ENCODE results near the gene LHX2. TPM values are rescaled to one million over a fixed set of nuclear protein-coding genes. Genes with fewer than 3 reads are reported as not detected.

Gene LHX2
- polyA plus RNA-seq, 1 of the 3 experiments (the other 2 are of a cell fraction): not detected

DNA sequence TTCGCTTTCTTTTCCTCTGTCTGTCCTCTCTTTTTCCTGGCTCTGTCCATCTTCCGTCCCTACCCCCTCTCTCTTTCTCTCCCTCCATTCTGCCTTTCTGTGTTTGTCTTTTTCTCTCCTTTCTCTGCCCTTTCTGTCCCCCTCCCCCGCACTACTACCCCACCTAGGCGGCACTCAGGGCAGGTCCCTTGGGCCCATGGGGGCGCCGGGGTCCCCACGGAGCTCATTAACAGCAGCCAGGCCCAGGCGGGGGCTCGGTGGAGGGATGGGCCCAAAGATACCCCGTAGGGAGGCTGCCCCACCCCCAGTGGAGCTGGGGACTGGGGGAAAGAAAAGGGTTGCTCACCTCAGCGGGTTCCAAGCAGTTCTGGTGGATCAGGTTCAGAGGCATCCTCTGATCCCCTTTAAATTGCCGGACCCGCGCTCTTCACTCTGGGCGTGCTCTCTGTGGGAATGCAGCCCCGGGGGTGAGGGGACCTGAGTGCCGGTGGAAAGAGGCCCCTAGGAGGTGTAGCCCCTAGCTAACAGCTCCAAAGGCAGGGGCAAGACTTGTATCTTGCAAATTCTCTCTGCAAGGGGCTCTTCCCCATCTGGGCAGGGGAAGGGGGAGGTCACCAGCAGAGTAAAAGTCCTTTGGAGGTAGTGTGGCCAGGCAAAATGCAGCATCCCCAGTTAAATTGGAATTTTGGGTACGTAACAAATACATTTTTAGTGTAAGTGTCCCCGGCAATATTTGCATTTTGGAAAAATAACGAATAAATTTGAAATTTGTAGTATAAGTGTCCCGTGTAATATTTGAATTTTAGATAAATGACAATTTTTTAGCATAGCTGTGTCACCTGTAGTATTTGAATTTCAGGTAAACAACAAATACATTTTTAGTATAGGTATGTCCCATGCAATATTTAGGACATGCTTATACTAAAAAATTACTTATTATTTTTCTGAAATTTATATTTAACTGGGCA is 7.4 kb downstream of the LHX2 start:
- H2AFZ ChIP-seq (ENCODE audit: low read depth): no peak overlapping the region
- H4K20me1 ChIP-seq (ENCODE audit: insufficient read depth): peaks cover 17% of the 10 kb centered on the region; the same call in 1 of the 2 replicates
- DNase-seq: peak; percentile 52
- no peaks in the 10 kb centered on the region for H3K36me3 ChIP-seq (replicated peaks in 1 of 2; ENCODE audit: control insufficient read depth in 1 of 2, insufficient read depth in 2 of 2, low read length in 1 of 2)
- no peaks in the 10 kb centered on the region for H3K9me3 ChIP-seq
- peak overlapping the region; percentile 50; the same call in 1 of the 2 replicates for H3K4me2 ChIP-seq
- CTCF ChIA-PET: interaction anchor here (0.9 to 12.0 kb wide), 3 partner anchors 14 to 57 kb away, joined by 3 to 89 read pairs (median 5); no protein-coding TSS in a partner anchor
- H3K4me3 ChIP-seq (ENCODE audit: low read depth in 2 of 2, low read length in 1 of 2): no peak overlapping the region
- no peak overlapping the region for H3K9ac ChIP-seq
- no peaks in the 10 kb centered on the region for H3K9me2 ChIP-seq
- POLR2A ChIA-PET: no interaction called here
- H3K79me2 ChIP-seq (ENCODE audit: insufficient read depth): no peaks in the 10 kb centered on the region
- no peaks in the 10 kb centered on the region for H3F3A ChIP-seq (replicated peaks; ENCODE audit: insufficient read depth)
- no peak for TF ChIP-seq FOXM1 (IDR thresholded peaks at IDR 0.05; ENCODE audit: low read depth)
- TF ChIP-seq EZH2phosphoT487 (IDR thresholded peaks at IDR 0.05; ENCODE audit: borderline replicate concordance, low read depth): peak; percentile 72; the same call in 1 of the 2 replicates
- no peaks in the 10 kb centered on the region; a peak in 1 of 4 replicates for H3K4me1 ChIP-seq (ENCODE audit: control insufficient read depth in 1 of 2, insufficient read depth in 2 of 2, low read depth in 1 of 2, low read length in 1 of 2)
- peaks cover 100% of the 10 kb centered on the region for H3K27me3 ChIP-seq (ENCODE audit: insufficient read depth)
- WGBS (ENCODE audit: low lambda C conversion rate): 19% methylated on average over 15 of the region's 21 CpGs
- H3K27ac ChIP-seq (ENCODE audit: low read depth in 2 of 2, low read length in 1 of 2): no peak overlapping the region

DNA sequence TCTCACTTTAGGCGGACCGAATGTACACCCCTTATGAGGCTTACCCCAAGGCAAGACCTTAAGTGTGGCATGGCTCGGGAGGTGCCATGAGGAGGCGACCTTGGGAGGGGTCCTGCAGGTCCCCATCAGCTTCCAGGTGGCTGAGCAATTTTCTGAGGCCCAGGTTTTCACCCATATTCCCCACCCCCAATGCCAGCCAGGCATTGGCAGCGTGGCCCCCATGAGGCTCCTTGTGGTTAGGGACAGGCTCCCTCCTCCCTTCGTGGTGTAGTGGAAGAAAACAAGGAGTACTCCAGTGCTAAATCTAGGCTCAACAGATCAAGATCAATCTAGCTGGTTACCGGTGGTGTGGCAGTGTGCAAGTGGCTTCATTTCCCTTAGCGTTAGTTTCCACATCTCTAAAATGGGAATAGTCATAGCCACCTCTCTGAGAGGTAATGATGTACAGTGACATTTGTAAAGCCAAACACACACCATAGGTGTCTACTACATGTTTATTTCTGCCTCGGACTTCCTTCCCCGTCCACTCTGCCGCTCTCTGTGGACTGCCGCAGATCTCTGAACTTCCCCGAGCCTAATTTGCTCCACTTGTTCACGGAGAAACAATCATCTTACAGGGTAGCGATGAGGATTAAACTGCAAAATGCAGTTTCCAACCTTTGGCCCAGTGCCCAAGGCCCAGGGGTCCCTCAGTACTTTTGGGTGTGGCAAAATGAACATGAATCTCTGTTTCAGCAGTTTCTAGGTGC is 8.4 kb downstream of the LHX2 start:
- Histone ChIP-seq H3K27ac (ENCODE audit: low read depth in 2 of 2, low read length in 1 of 2) (no peak overlapping the region), H3K4me2 (no peak overlapping the region), H4K20me1 (ENCODE audit: insufficient read depth) (peaks cover 12% of the 10 kb centered on the region; the same call in 1 of the 2 replicates), H3K9me3 (no peaks in the 10 kb centered on the region), H3K4me1 (ENCODE audit: control insufficient read depth in 1 of 2, insufficient read depth in 2 of 2, low read depth in 1 of 2, low read length in 1 of 2) (no peaks in the 10 kb centered on the region; a peak in 1 of 4 replicates), H3F3A (replicated peaks; ENCODE audit: insufficient read depth) (no peaks in the 10 kb centered on the region), H3K27me3 (ENCODE audit: insufficient read depth) (peaks cover 96% of the 10 kb centered on the region), H3K4me3 (ENCODE audit: low read depth in 2 of 2, low read length in 1 of 2) (no peak overlapping the region), H2AFZ (ENCODE audit: low read depth) (no peak overlapping the region), H3K9ac (no peak overlapping the region), H3K36me3 (replicated peaks in 1 of 2; ENCODE audit: control insufficient read depth in 1 of 2, insufficient read depth in 2 of 2, low read length in 1 of 2) (no peaks in the 10 kb centered on the region), H3K9me2 (no peaks in the 10 kb centered on the region), H3K79me2 (ENCODE audit: insufficient read depth) (no peaks in the 10 kb centered on the region)
- ChIA-PET CTCF (interaction anchor here (12.0 kb wide), 1 partner anchor 21 kb away, joined by 89 read pairs; no protein-coding TSS in a partner anchor), POLR2A (no interaction called here)
- TF ChIP-seq YY1 (IDR thresholded peaks at IDR 0.05; ENCODE audit: low read depth) (no peak), EZH2phosphoT487 (IDR thresholded peaks at IDR 0.05; ENCODE audit: borderline replicate concordance, low read depth) (peak; percentile 13; the same call in 1 of the 2 replicates), POLR2AphosphoS5 (IDR thresholded peaks at IDR 0.05; ENCODE audit: low read depth, low read length) (no peak), NRF1 (IDR thresholded peaks at IDR 0.05; ENCODE audit: low read depth, low read length) (no peak), ELF1 (IDR thresholded peaks at IDR 0.05) (no peak)
- no peak for DNase-seq
- WGBS (ENCODE audit: low lambda C conversion rate): 13% methylated on average over 14 of the region's 15 CpGs
